ENCODE results near the gene PRB4.
"Not testable (repeated sequence)": the region's sequence is repeated elsewhere in the genome, so short reads cannot be mapped to it uniquely, and the experiment has no call there.

Gene PRB4

DNA sequence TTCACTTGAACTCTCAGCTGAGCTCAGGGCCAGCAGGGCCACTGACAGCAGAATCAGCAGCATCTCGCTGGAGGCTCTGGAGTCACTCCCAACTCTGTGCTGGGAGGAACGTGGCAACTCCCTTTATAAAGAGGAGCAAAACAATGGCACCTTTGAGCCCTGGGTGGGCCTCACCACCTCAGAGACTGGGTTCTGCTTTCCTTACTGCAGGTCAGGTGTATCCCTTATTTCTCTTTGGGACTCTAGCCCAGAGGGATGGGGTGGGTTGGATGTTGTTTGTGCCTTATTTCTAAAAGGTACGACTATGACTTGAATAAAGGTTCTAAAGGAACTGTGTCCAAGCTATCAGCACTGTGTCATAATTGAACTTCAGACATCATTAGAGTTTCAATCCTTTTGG lies at the start of gene PRB4:
Gene PRB4 (minus strand): TSS at position 101 of the 400 bp plus-strand sequence. CDS start 38 bp downstream, at position 63.
- CTCF ChIA-PET = no interaction called here
- DNase-seq (ENCODE audit: extremely low spot score) = no peak
- POLR2A ChIA-PET = no interaction called here
- TF ChIP-seq FOXM1 (IDR thresholded peaks at IDR 0.05; ENCODE audit: borderline replicate concordance) = no peak

DNA sequence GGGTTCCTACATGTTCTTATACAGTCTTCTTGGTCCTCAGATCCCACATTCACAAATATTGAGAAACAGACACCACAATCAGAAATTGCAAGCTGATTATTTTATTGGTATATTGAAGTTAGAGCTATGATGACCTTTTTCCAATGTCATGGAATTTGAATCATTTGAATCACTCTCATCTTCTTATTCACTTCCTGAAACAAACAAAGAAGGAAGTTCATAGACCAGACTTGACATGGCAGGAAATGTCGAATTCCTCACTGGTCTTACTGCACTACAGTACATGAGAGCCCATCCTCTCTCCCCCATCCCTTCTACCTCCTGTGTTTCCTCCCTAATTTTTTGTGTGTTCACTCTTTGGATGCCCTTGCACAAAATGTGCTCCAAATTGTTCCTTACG lies 41.5 kb upstream of the PRB4 start:
- POLR2A ChIA-PET; CTCF ChIA-PET; DNase-seq (ENCODE audit: extremely low spot score): not testable (repeated sequence)

DNA sequence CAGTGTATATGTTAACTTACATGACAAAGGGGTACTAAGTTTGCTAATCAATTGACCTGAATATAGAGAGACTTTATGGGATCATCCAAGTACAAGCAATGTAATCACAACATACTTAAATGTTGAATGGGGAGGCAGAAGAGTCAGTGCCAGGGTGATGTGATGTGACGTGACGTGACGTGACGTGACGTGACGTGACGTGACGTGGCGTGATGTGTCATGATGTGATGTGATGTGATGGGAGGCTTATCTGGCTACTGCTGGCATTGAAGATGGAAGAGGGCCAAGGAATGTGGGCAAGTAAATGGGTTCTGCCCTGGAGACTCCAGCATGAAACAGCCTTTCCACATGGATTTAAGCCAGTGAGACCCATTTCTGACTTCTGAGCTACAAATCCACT lies 38.2 kb upstream of the PRB4 start:
- CTCF ChIA-PET = no interaction called here
- no peak for DNase-seq (ENCODE audit: extremely low spot score)
- TF ChIP-seq L3MBTL2 (conservative IDR thresholded peaks at IDR 0.05) (no peak), FOXM1 (IDR thresholded peaks at IDR 0.05; ENCODE audit: borderline replicate concordance) (no peak), ARNT (IDR thresholded peaks at IDR 0.05) (no peak), ELF4 (IDR thresholded peaks at IDR 0.05) (no peak), ZNF384 (IDR thresholded peaks at IDR 0.05) (no peak), NFRKB (IDR thresholded peaks at IDR 0.05) (no peak), CTBP1 (IDR thresholded peaks at IDR 0.05; ENCODE audit: borderline replicate concordance) (no peak), SP1 (IDR thresholded peaks at IDR 0.05) (no peak), HDGF (IDR thresholded peaks at IDR 0.05; ENCODE audit: borderline replicate concordance) (no peak)
- TF ChIP-seq, protein P1, sequence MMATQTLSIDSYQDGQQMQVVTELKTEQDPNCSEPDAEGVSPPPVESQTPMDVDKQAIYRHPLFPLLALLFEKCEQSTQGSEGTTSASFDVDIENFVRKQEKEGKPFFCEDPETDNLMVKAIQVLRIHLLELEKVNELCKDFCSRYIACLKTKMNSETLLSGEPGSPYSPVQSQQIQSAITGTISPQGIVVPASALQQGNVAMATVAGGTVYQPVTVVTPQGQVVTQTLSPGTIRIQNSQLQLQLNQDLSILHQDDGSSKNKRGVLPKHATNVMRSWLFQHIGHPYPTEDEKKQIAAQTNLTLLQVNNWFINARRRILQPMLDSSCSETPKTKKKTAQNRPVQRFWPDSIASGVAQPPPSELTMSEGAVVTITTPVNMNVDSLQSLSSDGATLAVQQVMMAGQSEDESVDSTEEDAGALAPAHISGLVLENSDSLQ (IDR thresholded peaks at IDR 0.05) = no peak
- POLR2A ChIA-PET = no interaction called here

DNA sequence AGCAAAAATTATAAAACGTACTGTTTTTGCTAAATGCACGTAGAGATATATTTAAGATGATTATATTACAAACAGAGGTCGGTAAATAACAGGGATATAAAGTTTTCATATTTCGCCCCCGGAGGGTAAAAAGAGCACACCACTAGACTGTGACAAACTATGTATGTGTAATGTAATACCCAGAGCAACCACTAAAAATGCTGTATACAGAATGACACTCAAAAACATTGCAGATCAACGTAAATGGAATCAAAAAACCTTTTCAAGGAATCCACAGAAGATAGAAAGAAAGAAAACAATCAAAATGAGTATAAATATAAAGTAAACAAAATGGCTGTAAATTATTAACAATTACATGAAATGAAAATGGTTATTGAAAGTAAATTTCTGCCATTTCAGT lies 37.6 kb upstream of the PRB4 start:
- CTCF ChIA-PET = no interaction called here

DNA sequence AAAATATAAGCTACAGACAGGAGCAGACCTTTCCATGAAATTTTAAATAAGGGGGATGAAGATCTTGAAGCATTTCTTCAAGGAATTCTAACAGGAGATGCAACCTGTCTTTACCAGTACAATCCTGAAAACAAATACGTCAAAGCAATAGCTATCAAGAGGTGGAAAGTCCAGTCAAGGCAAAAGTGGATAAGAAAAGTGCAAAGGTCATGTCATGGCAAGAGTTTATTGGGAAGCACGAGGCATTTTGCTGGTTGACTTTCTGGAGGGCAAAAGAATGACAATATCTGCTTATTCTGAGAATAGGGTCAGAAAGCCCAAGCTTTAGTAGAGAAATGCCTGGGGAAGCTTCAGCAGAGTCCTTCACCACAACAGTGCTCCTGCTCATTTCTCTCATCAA lies 34.3 kb upstream of the PRB4 start:
- ChIA-PET POLR2A (no interaction called here), CTCF (no interaction called here)
- no peak for TF ChIP-seq L3MBTL2 (conservative IDR thresholded peaks at IDR 0.05)
- no peak for TF ChIP-seq LEF1 (IDR thresholded peaks at IDR 0.05; ENCODE audit: borderline replicate concordance)
- no peak for TF ChIP-seq FOXM1 (IDR thresholded peaks at IDR 0.05; ENCODE audit: borderline replicate concordance)
- no peak for TF ChIP-seq NFRKB (IDR thresholded peaks at IDR 0.05)
- TF ChIP-seq ZNF384 (IDR thresholded peaks at IDR 0.05) = no peak
- no peak for TF ChIP-seq FOXK2 (IDR thresholded peaks at IDR 0.05)
- no peak for TF ChIP-seq FOXA1 (IDR thresholded peaks at IDR 0.05)
- TF ChIP-seq ELF4 (IDR thresholded peaks at IDR 0.05) = no peak
- no peak for TF ChIP-seq HDGF (IDR thresholded peaks at IDR 0.05; ENCODE audit: borderline replicate concordance)
- no peak for TF ChIP-seq SUZ12 (IDR thresholded peaks at IDR 0.05)
- no peak for TF ChIP-seq BHLHE40 (IDR thresholded peaks at IDR 0.05; ENCODE audit: borderline replicate concordance)
- TF ChIP-seq, protein P1 (IDR thresholded peaks at IDR 0.05) = no peak
- TF ChIP-seq CTBP1 (IDR thresholded peaks at IDR 0.05; ENCODE audit: borderline replicate concordance) = no peak
- no peak for TF ChIP-seq SP1 (IDR thresholded peaks at IDR 0.05)
- no peak for TF ChIP-seq TARDBP (IDR thresholded peaks at IDR 0.05)
- no peak for TF ChIP-seq ARNT (IDR thresholded peaks at IDR 0.05)
- no peak for DNase-seq (ENCODE audit: extremely low spot score)

More for the DNA sequence above, 37.6 kb upstream of the PRB4 start:
- no peak for TF ChIP-seq CTBP1 (IDR thresholded peaks at IDR 0.05; ENCODE audit: borderline replicate concordance)
- DNase-seq (ENCODE audit: extremely low spot score) = peak; percentile 11
- POLR2A ChIA-PET = no interaction called here

DNA sequence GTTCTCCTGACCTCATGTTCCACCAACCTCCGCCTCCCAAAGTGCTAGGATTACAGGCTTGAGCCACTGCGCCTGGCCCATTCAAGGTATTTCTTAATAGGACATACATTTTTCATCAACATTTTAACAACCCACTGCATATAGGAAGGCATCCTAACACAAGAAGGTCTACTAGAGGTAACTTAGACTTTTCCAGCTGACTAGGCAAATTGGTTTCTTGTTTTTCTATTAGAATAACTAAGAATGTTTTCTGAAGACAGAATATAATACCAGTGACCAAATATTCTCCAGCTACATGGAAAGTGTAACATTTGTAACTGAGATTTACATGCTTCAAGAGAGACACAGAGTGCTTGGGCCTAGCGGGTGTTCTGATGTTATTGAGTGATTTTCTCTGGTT lies 14.2 kb upstream of the PRB4 start:
- DNase-seq (ENCODE audit: extremely low spot score) = no peak
- TF ChIP-seq L3MBTL2 (conservative IDR thresholded peaks at IDR 0.05) = no peak
- no peak for TF ChIP-seq FOXA1 (IDR thresholded peaks at IDR 0.05)
- no peak for TF ChIP-seq TARDBP (IDR thresholded peaks at IDR 0.05)
- no peak for TF ChIP-seq ZNF384 (IDR thresholded peaks at IDR 0.05)
- no peak for TF ChIP-seq SUZ12 (IDR thresholded peaks at IDR 0.05)
- no peak for TF ChIP-seq ARNT (IDR thresholded peaks at IDR 0.05)
- no peak for TF ChIP-seq LEF1 (IDR thresholded peaks at IDR 0.05; ENCODE audit: borderline replicate concordance)
- no peak for TF ChIP-seq FOXM1 (IDR thresholded peaks at IDR 0.05; ENCODE audit: borderline replicate concordance)
- TF ChIP-seq SP1 (IDR thresholded peaks at IDR 0.05) = no peak
- TF ChIP-seq HDGF (IDR thresholded peaks at IDR 0.05; ENCODE audit: borderline replicate concordance) = no peak
- TF ChIP-seq, protein P1 (IDR thresholded peaks at IDR 0.05) = no peak
- no peak for TF ChIP-seq NFRKB (IDR thresholded peaks at IDR 0.05)
- no peak for TF ChIP-seq ELF4 (IDR thresholded peaks at IDR 0.05)
- no peak for TF ChIP-seq CTBP1 (IDR thresholded peaks at IDR 0.05; ENCODE audit: borderline replicate concordance)
- ChIA-PET POLR2A (no interaction called here), CTCF (no interaction called here)

DNA sequence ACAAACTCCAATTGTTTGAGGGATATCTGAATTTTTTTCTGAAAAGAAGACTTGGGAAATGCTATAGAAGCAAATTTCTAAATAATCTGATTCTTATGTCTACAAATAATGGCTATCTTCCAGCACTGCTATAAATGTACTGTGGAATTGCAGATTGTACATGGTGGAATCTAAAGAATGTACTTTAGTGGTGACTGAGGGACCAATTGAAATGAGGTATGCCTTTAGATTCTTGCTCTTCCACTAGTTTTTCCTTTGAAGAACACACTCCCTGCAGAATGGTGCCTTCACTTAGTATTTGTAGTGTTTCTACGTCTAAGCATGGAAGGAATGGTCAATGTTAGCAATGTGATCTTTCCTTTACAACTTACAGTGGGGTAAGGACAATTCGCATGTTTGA lies 11.7 kb upstream of the PRB4 start:
- TF ChIP-seq LEF1 (IDR thresholded peaks at IDR 0.05; ENCODE audit: borderline replicate concordance) (no peak), BHLHE40 (IDR thresholded peaks at IDR 0.05; ENCODE audit: borderline replicate concordance) (no peak), FOXM1 (IDR thresholded peaks at IDR 0.05; ENCODE audit: borderline replicate concordance) (no peak), NFRKB (IDR thresholded peaks at IDR 0.05) (no peak), TARDBP (IDR thresholded peaks at IDR 0.05) (no peak), SUZ12 (IDR thresholded peaks at IDR 0.05) (no peak), L3MBTL2 (conservative IDR thresholded peaks at IDR 0.05) (no peak), ARNT (IDR thresholded peaks at IDR 0.05) (no peak), ZNF384 (IDR thresholded peaks at IDR 0.05) (no peak)
- no peak for DNase-seq (ENCODE audit: extremely low spot score)
- CTCF ChIA-PET = no interaction called here
- POLR2A ChIA-PET = no interaction called here
